Mesenchymal stem cell (in vitro differentiated cells and primary cell): ENCODE data around the gene NEK8.
A peak's percentile ranks its signal among the peaks of the same experiment; 100 is the strongest.

ENCODE experiments used
- DNase-seq: peaks from one replicate; pipeline ENCODE4 v3.0.0-alpha.2; 2013
- H2AFZ ChIP-seq: one replicate; pipeline ENCODE4 v1.6.1; 2013; ENCODE audit warnings: low read depth, mild to moderate bottlenecking, control low read depth, inconsistent platforms, low read length, moderate library complexity
- H2AK5ac ChIP-seq: 2 replicates; pipeline ENCODE4 v1.6.1; 2013; ENCODE audit warnings: low read length, moderate library complexity, mild to moderate bottlenecking, inconsistent platforms; ENCODE audit not compliant: severe bottlenecking
- H2BK120ac ChIP-seq: one replicate; pipeline ENCODE4 v1.6.1; 2013; ENCODE audit warnings: low read depth, mild to moderate bottlenecking, inconsistent platforms, low read length, moderate library complexity
- H2BK12ac ChIP-seq, 2 experiments: one replicate each; pipeline ENCODE4 v1.6.1; 2013; ENCODE audit warnings: inconsistent platforms in 2 of 2, low read length in 2 of 2, mild to moderate bottlenecking in 2 of 2, moderate library complexity in 2 of 2, control low read depth in 1 of 2
- H2BK15ac ChIP-seq: one replicate; pipeline ENCODE4 v1.6.1; 2013; ENCODE audit warnings: mild to moderate bottlenecking, low read depth, inconsistent platforms; ENCODE audit not compliant: poor library complexity, severe bottlenecking
- H2BK5ac ChIP-seq: 2 replicates; pipeline ENCODE4 v1.6.1; 2013; ENCODE audit warnings: low read depth, mild to moderate bottlenecking, low read length, control low read depth, inconsistent platforms; ENCODE audit not compliant: poor library complexity, severe bottlenecking
- H3K14ac ChIP-seq, 2 experiments: one replicate each; pipeline ENCODE4 v1.6.1; 2013; ENCODE audit warnings: inconsistent platforms in 2 of 2, low read length in 2 of 2, control low read depth in 1 of 2, mild to moderate bottlenecking in 1 of 2, moderate library complexity in 1 of 2
- H3K18ac ChIP-seq, 2 experiments: one replicate each; pipeline ENCODE4 v1.6.1; 2013; ENCODE audit warnings: inconsistent platforms in 2 of 2, low read length in 2 of 2, control low read depth in 1 of 2, low read depth in 1 of 2, mild to moderate bottlenecking in 1 of 2
- H3K23ac ChIP-seq, 2 experiments: one replicate each; pipeline ENCODE4 v1.6.1; 2013; ENCODE audit warnings: inconsistent platforms in 2 of 2, low read length in 2 of 2, mild to moderate bottlenecking in 2 of 2, moderate library complexity in 2 of 2, control low read depth in 1 of 2
- H3K27ac ChIP-seq: 2 replicates; pipeline ENCODE4 v1.5.1; 2013; ENCODE audit warnings: mild to moderate bottlenecking, moderate library complexity, low read length, control low read depth, inconsistent platforms; ENCODE audit not compliant: poor library complexity, severe bottlenecking
- H3K27me3 ChIP-seq, 2 experiments: 2 replicates each; pipeline versions ENCODE4 v1.6.1 to v1.7.0; 2013; ENCODE audit warnings: low read length in 2 of 2, mild to moderate bottlenecking in 2 of 2, moderate library complexity in 2 of 2, control low read depth in 1 of 2, inconsistent platforms in 1 of 2; ENCODE audit not compliant: control insufficient read depth in 1 of 2, insufficient read depth in 1 of 2
- H3K36me3 ChIP-seq, 2 experiments: 2 replicates each; pipeline versions ENCODE4 v1.6.1 to v1.7.0; 2013; ENCODE audit warnings: low read length in 2 of 2, control low read depth in 1 of 2, inconsistent platforms in 1 of 2, low read depth in 1 of 2, mild to moderate bottlenecking in 1 of 2; ENCODE audit not compliant: insufficient read depth in 2 of 2, control insufficient read depth in 1 of 2
- H3K4ac ChIP-seq, 2 experiments: one replicate each; pipeline ENCODE4 v1.6.1; 2013; ENCODE audit warnings: inconsistent platforms in 2 of 2, low read length in 2 of 2, mild to moderate bottlenecking in 2 of 2, moderate library complexity in 2 of 2, control low read depth in 1 of 2, low read depth in 1 of 2
- H3K4me1 ChIP-seq: 2 replicates; pipeline ENCODE4 v1.6.1; 2013; ENCODE audit warnings: low read depth, low read length, control low read depth; ENCODE audit not compliant: control insufficient read depth, insufficient read depth
- H3K4me2 ChIP-seq: 2 replicates; pipeline ENCODE4 v1.6.1; 2013; ENCODE audit warnings: low read length, mild to moderate bottlenecking, inconsistent platforms; ENCODE audit not compliant: poor library complexity, severe bottlenecking
- H3K4me3 ChIP-seq, 2 experiments: 2 replicates each; pipeline versions ENCODE4 v1.5.1 to v1.7.0; 2013; ENCODE audit warnings: low read length in 2 of 2, mild to moderate bottlenecking in 2 of 2, control low read depth in 1 of 2, low read depth in 1 of 2; ENCODE audit not compliant: insufficient read depth in 1 of 2
- H3K79me1 ChIP-seq: replicated peaks from 2 replicates; pipeline ENCODE4 v1.6.1; 2013; ENCODE audit warnings: mild to moderate bottlenecking, control low read depth, low read length, inconsistent platforms; ENCODE audit not compliant: poor library complexity, severe bottlenecking
- H3K9ac ChIP-seq: 2 replicates; pipeline ENCODE4 v1.7.0; 2013; ENCODE audit warnings: mild to moderate bottlenecking, low read length, moderate library complexity
- H3K9me3 ChIP-seq: 2 replicates; pipeline ENCODE4 v1.7.0; 2013; ENCODE audit warnings: mild to moderate bottlenecking, low read length; ENCODE audit not compliant: control insufficient read depth
- H4K8ac ChIP-seq: one replicate; pipeline ENCODE4 v1.6.1; 2013; ENCODE audit warnings: inconsistent platforms, mild to moderate bottlenecking, low read length, moderate library complexity
- H4K91ac ChIP-seq: one replicate; pipeline ENCODE4 v1.6.1; 2013; ENCODE audit warnings: mild to moderate bottlenecking, low read length, inconsistent platforms
- WGBS: methylation state at CpG from one replicate; pipeline ENCODE4 v1.1.7; 2013; ENCODE audit warnings: mixed read lengths; 5-methylcytosine and 5-hydroxymethylcytosine counted together

NEK8 gene

GRCh38 chr17:28760601-28761562 is 32.3 kb downstream of the NEK8 start:
- Histone ChIP-seq H3K36me3 (peaks cover 26 to 69% of the 10 kb centered on the region in 2 experiments), H3K27ac (peak overlapping the region; percentile 27), H3K79me1 (peaks cover 32% of the 10 kb centered on the region), H3K4ac (peak overlapping the region in 1 of 2 experiments; percentile 13), H3K23ac (no peak overlapping the region), H3K4me3 (no peak overlapping the region), H4K8ac (no peak overlapping the region), H2BK5ac (no peak overlapping the region), H3K27me3 (no peaks in the 10 kb centered on the region), H3K9ac (peak overlapping the region; percentile 11), H3K4me1 (peaks cover 13% of the 10 kb centered on the region), H2AK5ac (peak overlapping the region; percentile 5), H2BK12ac (no peak overlapping the region), H3K18ac (peak overlapping the region in 1 of 2 experiments; percentile 28), H3K9me3 (no peaks in the 10 kb centered on the region), H2BK15ac (no peak overlapping the region), H3K4me2 (no peak overlapping the region), H4K91ac (no peak overlapping the region), H2BK120ac (no peak overlapping the region), H2AFZ (no peak overlapping the region), H3K14ac (no peak overlapping the region)
- peak; percentile 48 for DNase-seq
- WGBS: 30% methylated on average over 9 of the region's 9 CpGs

DNA sequence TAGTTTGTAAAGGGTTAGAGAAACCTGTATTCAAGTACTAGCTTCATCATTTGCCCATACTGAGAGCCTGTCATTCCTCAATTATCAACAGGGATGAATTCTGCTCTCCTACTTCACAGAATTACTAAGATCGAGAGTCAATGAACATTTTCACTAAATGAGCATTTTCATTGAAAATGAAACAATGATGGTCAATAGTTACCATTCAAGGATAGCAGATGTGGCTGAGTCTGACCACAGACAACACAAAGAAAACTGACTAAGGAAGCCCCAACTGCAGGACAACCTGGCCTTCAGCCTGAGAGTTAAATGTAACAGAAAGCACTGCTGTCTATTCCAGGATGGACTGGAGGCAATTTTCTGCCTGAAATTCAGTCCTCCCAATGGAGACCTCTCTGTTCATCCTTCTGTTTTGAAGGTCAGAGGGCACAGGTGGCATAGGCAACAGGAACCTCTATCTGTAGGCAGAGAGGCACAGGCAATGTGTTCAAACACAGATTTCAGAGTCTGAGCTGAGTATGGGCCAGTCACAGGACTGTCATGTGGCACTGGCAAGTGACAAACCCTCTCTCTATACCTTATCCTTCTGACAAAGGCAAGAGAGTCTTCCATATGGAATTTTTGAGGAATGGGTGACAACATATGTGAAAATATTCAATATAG is 34.7 kb downstream of the NEK8 start:
- no peak overlapping the region for H2AFZ ChIP-seq
- no peak for DNase-seq
- H3K27me3 ChIP-seq: no peaks in the 10 kb centered on the region

DNA sequence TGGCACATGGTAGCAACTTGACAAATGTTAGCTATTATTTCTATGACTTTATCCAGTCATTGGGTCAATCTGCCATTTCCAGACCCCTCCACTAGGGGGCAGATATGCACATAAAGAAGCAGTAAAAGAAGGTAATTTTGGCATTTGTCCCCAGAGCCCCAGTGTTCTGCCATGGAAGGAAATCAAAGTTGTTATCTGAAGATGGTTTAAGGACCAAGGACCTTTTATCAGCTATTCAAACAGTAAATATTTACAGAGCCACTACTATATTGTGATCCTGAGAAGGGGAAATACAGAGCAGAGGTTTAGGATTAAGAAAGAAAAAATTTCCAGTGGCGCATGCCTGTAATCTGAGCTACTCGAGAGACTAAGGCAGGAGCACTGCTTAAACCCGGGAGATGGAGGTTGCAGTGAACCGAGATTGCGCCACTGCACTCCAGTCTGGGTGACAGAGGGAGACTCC is 35.2 kb downstream of the NEK8 start:
- 86% methylated on average over 5 of the region's 5 CpGs for WGBS

More for the DNA sequence above, 34.7 kb downstream of the NEK8 start:
- no peak overlapping the region for H2BK12ac ChIP-seq
- H3K14ac ChIP-seq: no peak overlapping the region
- no peak overlapping the region for H3K9ac ChIP-seq
- H3K4me1 ChIP-seq: peaks cover 12% of the 10 kb centered on the region
- H3K18ac ChIP-seq: no peak overlapping the region
- no peak overlapping the region for H3K27ac ChIP-seq
- H3K9me3 ChIP-seq: no peaks in the 10 kb centered on the region
- H4K8ac ChIP-seq: no peak overlapping the region
- no peak overlapping the region for H4K91ac ChIP-seq
- peaks cover 28% of the 10 kb centered on the region for H3K79me1 ChIP-seq
- no peak overlapping the region for H3K4me3 ChIP-seq
- H2BK5ac ChIP-seq: no peak overlapping the region
- H3K36me3 ChIP-seq: peaks cover 25 to 56% of the 10 kb centered on the region in 2 experiments
- H2AK5ac ChIP-seq: no peak overlapping the region
- WGBS: no CpG with 5 or more reads among the region's 1 CpG
- no peak overlapping the region for H3K23ac ChIP-seq
- no peak overlapping the region for H2BK120ac ChIP-seq
- H3K4me2 ChIP-seq: no peak overlapping the region
- no peak overlapping the region for H3K4ac ChIP-seq
- H2BK15ac ChIP-seq: no peak overlapping the region

DNA sequence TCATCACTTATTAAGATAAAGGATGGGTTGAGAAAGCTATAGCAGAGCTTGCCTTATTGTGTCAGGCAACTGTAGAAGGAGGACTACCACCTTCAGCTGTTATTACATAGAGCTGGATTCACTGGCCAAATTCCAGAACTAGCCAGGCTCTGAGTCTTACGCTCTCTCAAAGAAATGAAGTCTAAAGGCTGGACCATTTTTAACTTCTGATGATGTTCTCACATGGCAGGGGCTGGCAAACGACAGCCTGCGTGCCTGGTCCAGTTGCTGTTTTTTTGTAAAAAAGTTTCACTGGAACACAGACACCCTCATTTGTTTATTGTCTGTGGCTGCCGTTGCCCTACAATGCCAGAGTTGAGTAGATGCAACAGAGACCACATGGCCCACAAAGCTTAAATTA is 36.5 kb downstream of the NEK8 start:
- H2AFZ ChIP-seq: no peak overlapping the region
- no peak overlapping the region for H3K14ac ChIP-seq
- peaks cover 19% of the 10 kb centered on the region for H3K79me1 ChIP-seq
- no peak overlapping the region for H2BK5ac ChIP-seq
- H2BK15ac ChIP-seq: no peak overlapping the region
- H4K91ac ChIP-seq: no peak overlapping the region
- H2BK120ac ChIP-seq: no peak overlapping the region
- no peak overlapping the region for H3K4me3 ChIP-seq
- no peak overlapping the region for H3K18ac ChIP-seq
- no peak for DNase-seq
- H3K36me3 ChIP-seq: peaks cover 9 to 38% of the 10 kb centered on the region in 2 experiments
- no peak overlapping the region for H3K23ac ChIP-seq
- H2AK5ac ChIP-seq: no peak overlapping the region
- no peak overlapping the region for H3K4ac ChIP-seq
- H2BK12ac ChIP-seq: no peak overlapping the region
- 90% methylated on average over 4 of the region's 4 CpGs for WGBS
- H3K4me1 ChIP-seq: peaks cover 9% of the 10 kb centered on the region
- H4K8ac ChIP-seq: no peak overlapping the region
- H3K4me2 ChIP-seq: no peak overlapping the region
- H3K9ac ChIP-seq: no peak overlapping the region
- no peaks in the 10 kb centered on the region for H3K27me3 ChIP-seq
- no peaks in the 10 kb centered on the region for H3K9me3 ChIP-seq
- H3K27ac ChIP-seq: no peak overlapping the region

More for the DNA sequence above, 35.2 kb downstream of the NEK8 start:
- H2AK5ac ChIP-seq: no peak overlapping the region
- no peak overlapping the region for H3K4me3 ChIP-seq
- no peak overlapping the region for H3K4me2 ChIP-seq
- no peak overlapping the region for H2BK12ac ChIP-seq
- H3K9ac ChIP-seq: no peak overlapping the region
- H3K14ac ChIP-seq: no peak overlapping the region
- no peak overlapping the region for H3K18ac ChIP-seq
- H3K79me1 ChIP-seq: peaks cover 24% of the 10 kb centered on the region
- no peak overlapping the region for H2BK120ac ChIP-seq
- H2BK5ac ChIP-seq: no peak overlapping the region
- H3K23ac ChIP-seq: no peak overlapping the region
- H4K91ac ChIP-seq: no peak overlapping the region
- H3K27ac ChIP-seq: no peak overlapping the region
- DNase-seq: peak; percentile 78
- H3K36me3 ChIP-seq: peaks cover 19 to 50% of the 10 kb centered on the region in 2 experiments
- H3K27me3 ChIP-seq: no peaks in the 10 kb centered on the region
- no peak overlapping the region for H2AFZ ChIP-seq
- no peak overlapping the region for H4K8ac ChIP-seq
- H3K9me3 ChIP-seq: no peaks in the 10 kb centered on the region
- H2BK15ac ChIP-seq: no peak overlapping the region
- no peak overlapping the region for H3K4ac ChIP-seq
- peaks cover 9% of the 10 kb centered on the region for H3K4me1 ChIP-seq
